Measurements from ENCODE around the gene MBD5.

MBD5 gene

DNA sequence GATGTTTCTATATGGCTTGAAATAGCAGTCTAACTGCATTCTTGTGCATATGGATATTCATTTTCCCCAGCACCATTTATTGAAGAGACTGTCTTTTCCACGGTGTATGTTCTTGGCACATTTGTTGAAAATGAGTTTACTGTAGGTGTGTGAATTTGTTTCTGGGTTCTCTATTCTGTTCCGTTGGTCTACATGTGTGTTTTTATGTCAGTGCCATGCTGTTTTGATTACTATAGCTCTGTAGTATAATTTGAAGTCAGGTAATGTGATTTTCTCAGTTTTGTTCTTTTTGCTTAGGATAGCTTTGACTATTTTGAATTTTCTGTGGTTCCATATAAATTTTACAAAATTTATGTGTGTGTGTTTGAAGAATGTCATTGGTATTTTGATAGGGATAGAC is 201.0 kb downstream of the MBD5 start:
- DNase-seq (ENCODE audit: low read depth), result no peak

DNA sequence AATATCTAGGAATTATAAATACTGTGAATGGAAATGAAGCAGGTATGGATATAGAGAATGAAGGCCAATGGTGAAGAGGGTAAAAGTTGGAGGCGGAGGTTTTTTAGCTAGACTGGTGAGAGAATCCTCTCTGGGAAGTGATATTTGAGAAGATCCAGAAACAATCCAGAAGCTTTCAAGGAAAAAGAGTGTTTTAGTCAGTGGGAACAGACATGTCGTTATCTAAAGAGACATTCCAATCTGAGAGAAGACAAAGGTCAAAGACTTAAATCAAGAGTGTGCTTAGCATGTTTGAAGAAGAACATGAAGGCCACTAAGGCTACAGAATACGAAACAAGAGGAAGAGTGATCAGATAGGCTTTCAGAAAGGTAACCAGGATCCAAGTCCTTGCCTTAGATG is 211.0 kb downstream of the MBD5 start:
- no peak for DNase-seq (ENCODE audit: low read depth)

DNA sequence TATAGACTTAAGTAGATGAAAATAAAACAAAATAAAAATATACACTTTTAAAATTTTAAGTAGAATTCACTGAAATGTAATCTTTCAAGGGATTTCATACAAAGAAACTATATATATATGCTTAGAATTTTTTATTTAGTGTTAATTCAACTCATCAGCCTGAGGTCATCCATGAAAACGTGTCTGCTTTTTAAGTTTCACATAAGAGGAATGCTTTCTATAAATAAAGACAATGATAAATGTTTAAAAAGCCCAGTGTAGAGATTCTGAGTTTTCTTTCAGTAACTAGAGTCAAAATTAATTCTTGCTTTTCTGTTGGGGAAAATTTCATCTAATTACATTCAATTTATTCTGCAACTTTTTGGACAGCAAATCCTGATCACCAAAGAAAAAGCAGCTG is 213.3 kb downstream of the MBD5 start:
- DNase-seq (ENCODE audit: low read depth), result no peak

DNA sequence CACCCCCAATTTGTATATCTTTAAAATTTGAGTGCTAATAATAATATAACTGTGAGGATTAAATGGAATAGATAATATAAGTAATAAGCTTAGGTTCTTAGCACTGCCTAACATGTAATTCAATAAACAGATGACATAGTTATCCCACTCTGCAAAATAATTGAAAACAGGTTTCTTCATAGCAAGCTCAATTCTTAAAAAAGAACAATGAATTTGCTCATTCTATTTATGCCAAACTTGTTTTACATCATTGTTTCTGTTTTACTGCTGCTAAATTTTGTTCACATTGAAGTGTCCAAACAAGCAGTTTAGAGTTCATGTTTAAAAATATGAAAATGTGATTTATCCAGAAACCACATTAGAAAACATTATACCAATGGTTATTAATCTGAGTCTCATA is 217.0 kb downstream of the MBD5 start:
- DNase-seq (ENCODE audit: low read depth), result no peak

DNA sequence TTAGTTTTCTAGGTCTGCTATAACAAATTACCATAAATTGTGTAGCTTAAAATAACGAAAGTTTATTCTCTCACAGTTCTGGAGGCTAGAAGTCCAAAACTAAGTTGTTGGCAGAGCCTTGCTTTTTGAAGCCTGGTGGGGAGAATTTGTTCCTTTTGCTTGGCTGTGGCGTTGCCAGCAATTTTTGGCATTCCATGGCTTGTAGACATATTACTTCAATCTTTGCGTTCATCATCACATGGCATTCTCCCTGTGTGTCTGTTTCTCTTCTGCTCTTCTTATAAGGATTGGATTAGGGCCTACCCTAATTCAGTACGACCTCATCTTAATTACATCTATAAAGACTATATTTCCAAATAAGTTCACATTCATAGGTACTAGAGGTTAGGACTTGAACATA is 217.7 kb downstream of the MBD5 start:
- DNase-seq (ENCODE audit: low read depth), result no peak

DNA sequence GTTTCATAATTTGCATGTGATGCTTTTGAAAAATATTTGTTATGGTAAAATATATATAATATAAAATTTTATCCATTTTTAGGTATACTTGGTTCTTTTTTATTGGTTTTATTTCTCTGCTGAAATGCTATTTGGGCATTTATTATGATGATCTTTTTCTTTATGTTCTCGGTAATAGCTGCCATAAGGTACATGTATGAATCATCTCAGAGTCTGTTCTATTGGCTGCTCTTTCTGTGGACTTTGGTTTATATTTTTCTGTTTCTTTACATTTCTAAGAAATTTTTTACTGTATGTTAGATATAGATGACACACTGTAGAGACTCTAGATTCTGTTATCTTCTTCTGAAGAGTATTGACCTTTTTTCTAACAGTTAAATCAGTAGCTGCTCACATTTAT is 219.9 kb downstream of the MBD5 start:
- no peak for DNase-seq (ENCODE audit: low read depth)

DNA sequence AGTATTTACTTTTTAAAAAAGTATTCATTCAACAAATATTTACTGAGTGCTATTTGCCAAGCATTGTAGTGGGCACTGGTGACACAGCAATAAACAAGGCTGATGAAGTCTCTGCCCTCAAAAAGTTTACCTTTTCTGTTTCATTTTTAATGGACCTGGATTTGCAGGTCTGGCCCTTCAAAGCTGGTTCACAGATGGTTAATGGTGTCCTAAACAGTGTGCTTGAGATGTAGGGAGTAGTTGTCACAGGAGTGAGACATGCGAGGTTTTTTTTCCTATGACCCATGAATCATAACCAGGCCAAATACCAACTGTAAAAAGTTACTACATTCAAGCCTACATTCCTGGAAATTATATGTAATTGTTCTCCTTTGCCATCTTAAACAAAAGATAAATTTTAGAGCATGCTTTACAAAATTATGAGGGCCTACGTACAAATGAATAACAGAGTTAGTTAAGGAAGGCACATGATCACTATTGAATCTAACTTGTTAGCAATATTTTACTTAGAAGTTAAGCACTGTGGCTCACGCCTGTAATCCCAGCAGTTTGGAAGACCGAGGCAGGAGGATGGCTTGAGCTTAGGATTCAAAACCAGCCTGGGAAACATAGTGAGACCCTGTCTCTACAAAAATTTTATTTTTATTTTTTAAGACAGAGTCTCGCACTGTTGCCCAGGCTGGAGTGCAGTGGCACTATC is 223.9 kb downstream of the MBD5 start:
- no peak for DNase-seq (ENCODE audit: low read depth)

DNA sequence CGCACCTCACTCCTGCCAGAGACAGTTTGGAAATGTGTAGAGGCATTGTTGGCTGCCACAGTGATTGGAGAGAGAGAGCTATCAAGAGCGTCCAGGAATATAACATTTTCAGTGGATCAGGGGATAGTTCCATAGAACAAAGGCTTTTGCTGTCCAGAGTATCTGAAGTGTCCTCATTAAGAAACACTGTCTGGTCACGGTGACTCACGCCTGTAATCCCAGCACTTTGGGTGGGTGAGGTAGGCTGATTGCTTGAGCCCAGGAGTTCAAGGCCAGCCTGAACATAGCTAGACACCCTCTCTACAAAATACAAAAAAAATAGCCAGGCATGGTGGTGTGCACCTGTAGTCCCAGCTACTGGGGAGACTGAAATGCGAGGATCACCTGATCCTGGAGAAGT is 231.1 kb downstream of the MBD5 start:
- DNase-seq (ENCODE audit: low read depth), result no peak

DNA sequence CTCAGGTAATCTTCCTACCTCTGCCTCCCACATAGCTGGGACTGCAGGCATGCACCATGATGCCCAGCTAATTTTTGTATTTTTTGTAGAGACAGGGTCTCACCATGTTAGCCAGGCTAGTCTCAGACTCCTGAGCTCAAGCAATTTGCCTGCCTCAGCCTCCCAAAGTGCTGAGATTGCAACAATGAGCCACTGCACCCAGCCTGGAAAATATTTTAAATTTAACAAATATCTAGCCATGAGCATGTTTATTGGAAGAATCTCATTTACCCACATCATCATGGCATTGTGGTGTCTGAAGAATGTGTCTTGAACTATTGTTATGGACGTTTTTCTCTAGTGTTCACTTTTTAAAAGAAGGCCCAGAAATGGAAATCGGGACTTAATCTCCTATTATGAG is 231.8 kb downstream of the MBD5 start:
- no peak for DNase-seq (ENCODE audit: low read depth)

DNA sequence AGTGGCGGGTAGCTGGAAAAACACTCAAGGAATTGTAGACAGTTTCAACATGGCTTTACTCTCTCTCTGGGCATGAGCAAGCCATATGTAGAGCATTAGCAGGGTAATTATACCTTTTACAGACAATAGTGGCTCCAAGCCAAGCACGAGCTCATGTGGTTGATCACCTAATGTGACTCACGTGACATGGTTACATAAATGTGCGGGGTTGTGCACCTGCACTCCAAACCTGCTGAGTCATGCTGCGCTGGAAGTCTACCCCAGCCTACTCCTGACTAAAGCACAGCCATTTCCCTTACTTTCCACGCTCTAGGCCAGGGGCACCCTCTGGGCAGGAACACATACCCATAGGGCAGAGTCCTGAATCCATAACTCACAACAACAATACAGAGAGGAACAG is 232.8 kb downstream of the MBD5 start:
- no peak for DNase-seq (ENCODE audit: low read depth)

DNA sequence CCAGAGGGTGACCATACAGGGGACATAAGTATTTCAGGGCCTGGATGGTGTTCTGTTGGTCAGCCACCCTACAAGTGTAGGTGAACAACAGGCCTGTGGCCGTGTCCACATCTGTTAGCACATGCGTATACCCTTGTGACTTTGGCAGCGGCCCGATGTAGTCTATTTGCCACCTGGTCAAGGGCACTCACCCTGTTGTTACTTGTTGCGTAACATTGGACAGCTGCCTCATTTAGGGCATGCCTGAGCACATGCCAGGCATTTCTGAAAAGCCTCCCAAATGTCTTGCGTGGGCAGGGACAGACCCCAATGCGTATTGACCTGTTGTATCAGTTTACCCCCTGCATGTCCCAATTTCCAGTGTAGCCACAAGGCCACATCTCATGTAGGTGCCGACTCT is 235.0 kb downstream of the MBD5 start:
- no peak for DNase-seq (ENCODE audit: low read depth)

DNA sequence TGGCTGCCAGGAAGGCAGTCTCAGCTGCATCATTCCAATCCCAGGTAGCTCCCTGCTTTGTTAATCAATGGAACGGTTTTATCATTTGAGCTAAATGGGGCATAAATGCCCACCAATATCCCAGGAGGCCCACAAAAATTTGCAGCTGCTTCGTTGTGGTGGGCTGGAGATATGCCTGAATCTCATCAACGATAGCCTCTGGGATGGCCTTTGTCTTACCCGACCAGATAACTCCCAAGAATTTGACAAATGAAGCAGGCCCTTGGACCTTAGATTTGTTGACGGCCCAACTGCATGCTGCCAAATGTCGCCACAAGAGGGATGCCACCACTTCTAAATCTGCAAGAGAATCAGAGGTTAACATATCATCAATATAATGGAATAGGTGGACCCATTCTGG is 236.4 kb downstream of the MBD5 start:
- no peak for DNase-seq (ENCODE audit: low read depth)

DNA sequence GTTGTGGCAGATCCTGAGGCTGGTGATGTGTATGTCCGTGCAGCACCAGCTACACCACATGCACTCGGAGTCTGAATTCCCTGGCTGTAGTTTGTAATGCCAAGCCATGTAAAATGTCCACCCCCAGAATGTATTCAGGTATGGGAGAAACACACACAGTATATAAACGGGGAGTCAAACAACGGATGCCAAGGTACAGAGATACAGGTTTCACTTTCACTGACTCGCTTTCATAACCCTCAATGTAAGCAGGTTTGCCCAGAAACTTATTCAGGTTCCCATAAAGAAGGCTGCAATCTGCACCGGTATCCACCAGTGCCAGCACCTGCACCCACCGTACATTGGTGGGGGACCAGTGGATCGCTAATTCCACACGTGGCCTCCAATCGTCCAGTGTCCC is 237.2 kb downstream of the MBD5 start:
- DNase-seq (ENCODE audit: low read depth), result no peak

DNA sequence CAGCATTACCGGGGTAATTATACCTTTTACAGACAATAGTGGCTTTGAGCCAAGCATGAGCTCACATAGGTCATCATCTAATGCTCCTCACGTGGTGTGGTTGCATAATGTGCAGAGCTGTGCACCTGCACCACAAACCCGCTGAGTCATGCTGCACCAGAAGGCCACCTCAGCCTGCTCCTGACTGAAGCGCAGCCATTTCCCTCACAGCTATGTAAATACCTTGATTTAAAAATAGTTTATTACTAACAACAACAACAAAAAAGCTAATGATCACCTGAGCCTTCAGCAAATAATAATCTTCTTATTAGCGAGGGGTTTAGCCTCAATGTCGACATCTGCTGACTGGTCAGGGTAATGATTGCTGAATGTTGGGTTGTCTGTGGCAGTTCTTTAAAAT is 238.8 kb downstream of the MBD5 start:
- no peak for DNase-seq (ENCODE audit: low read depth)

DNA sequence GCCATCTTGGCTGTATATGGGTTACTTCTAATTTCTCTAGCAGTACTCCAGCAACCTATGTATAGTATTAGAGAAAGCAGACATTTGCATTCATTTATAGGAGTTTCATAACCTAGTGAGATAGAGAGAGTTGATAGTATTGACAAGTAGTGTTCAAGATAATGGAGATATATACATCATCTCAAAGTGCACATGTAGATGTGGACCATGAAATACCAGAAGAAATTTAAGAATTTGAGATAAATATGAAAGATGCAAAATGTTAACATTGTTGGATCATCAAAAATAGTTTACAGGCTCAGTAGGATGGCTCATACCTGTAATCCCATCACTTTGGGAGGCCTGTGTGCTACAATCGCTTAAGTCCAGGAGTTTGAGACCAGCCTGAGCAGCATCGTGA is 243.0 kb downstream of the MBD5 start:
- no peak for DNase-seq (ENCODE audit: low read depth)

DNA sequence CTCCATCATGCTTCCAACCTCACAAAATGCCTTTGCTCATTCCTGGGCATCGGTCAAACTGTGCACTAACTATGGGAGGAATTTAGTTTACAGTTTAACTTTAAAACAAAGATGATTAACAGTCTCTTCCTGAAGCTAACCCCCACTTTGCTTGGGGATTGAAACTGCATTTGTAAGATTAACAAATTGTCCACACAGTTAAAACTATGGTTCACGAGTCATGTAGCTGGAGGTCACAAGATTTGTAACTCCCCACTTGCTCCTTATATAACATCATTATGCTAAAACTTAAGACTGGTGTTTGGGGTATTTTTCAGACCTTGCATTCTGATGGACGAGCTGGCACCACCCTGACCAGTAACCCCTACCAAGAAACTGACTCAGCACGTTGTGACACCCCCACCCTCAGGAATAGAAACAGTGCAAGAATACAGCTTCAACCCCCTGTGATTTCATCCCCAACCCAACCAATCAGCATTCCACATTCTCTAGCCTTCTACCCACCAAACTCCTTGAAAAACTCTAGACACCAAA is 252.3 kb downstream of the MBD5 start:
- no peak for DNase-seq (ENCODE audit: low read depth)

DNA sequence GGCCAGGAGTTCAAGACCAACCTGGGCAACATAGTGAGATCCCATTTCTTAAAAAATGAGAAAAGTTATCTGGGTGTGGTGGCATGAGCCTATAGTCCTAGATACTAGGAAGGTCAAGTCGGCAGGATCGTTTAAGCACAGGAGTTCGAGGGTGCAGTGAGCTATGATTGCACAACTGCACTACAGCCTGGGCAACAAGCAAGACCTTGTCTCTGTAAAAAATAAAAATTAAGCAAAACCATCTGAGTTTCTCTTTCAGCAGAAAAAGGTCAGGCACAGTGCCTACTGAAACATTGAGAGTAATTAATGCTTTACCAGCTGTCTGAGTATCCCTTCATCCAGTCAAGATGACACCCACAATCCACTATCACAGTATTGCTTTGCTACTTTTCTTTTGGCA is 258.3 kb downstream of the MBD5 start:
- DNase-seq (ENCODE audit: low read depth), result no peak

DNA sequence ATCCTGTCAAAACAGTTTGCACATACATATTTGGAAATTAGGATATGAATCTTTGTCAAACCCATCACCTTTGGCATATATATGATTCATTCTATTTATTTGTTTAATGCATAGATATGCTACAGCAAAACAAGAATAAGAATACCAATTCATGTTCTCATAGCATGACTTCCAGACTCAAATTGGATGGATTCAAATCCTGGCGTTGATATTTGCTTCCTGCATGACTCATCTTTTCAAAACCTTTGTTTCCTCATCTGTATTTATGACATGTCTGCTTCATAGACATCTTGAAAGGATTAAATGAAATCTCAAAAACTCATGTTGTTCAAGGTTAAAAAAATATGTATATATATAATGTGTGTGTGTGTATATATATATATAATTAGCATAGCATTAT is 261.3 kb downstream of the MBD5 start:
- DNase-seq (ENCODE audit: low read depth), result no peak

DNA sequence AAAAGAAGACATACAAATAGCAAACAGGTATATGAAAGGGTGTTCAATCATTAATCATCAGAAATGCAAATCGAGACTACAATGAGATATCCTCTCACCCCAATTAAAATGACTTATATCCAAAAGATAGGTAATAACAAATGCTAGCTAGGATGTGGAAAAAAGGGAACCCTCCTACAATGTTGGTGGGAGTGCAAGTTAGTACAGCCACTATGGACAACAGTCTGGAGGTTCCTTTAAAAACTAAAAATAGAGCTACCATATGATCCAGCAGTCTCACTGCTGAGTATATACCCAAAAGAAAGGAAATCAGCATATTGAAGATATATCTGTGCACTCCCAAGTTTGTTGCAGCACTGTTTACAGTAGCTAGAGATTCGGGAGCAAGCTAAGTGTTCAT is 271.5 kb downstream of the MBD5 start:
- DNase-seq (ENCODE audit: low read depth), result no peak

DNA sequence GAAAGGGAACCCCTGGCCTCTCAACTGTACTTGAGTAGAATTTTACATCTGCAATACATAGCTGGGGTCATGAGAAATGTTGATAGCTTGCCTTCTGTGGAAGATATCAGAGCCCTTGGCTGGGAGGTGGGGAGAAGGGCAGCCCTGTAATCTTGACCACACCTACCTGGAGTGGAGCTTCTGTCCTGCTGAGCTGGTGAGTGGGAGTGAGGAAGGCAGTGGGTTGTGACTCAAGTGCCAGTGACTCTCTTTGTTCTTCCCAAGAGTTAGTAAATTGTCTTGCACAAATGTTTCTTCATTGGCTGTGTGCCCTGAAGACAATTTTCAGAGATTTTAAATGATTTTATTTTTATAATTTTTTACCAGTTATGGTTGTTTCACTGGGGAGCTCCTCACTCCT is 277.3 kb downstream of the MBD5 start:
- no peak for DNase-seq (ENCODE audit: low read depth)

DNA sequence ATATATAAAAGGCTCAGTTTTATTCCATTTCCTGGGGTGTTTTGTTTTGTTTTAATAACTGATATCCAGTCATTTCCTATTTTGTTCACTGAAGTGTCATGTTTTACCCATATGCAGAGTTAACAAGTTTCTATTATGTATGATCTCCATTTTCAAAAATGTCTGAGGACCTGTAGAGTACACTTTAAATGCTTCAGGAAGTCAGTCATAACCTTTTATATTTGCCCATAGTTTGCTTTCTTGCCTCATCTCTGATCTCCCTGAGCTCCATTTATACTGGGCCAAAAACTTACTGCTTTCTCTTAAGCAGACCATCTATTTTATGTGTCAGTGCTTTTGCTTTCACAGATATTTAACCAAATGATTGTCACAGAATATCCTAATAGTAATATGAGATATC is 278.7 kb downstream of the MBD5 start:
- no peak for DNase-seq (ENCODE audit: low read depth)

DNA sequence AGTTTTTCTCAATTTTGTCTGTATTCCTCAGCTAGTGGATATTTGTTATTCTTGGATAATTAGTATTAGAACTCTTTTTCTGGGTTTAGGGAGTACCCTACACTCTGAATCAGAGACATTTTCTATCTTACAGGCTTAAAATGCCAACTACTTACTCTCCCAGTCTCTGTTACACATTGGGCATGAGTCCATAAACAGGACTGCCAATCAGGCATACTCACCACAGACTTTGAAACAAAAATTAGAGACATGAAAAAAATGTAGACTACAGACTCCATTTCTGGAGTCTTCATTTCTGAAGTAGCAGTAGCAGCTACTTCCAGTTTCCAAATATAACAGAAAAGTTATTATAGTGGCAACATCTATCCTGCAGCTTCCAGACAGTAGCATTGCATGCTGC is 279.7 kb downstream of the MBD5 start:
- DNase-seq (ENCODE audit: low read depth), result no peak

DNA sequence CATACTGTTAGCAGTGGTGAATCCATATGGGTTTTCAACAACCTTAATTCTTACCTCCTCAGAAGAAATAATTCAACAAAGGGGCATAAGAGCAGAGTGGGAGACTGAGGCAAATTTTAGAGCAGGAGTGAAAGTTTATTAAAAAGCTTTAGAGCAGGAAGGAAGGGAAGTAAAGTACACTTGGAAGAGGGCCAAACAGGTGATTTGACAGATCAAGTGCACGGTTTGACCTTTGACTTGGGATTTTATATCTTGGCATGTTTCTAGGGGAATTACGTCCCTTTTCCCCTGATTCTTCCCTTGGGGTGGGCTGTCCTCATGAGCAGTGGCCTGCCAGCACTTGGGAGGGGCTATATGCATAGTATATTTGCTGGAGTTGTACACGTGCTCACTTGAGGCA is 280.5 kb downstream of the MBD5 start:
- no peak for DNase-seq (ENCODE audit: low read depth)

DNA sequence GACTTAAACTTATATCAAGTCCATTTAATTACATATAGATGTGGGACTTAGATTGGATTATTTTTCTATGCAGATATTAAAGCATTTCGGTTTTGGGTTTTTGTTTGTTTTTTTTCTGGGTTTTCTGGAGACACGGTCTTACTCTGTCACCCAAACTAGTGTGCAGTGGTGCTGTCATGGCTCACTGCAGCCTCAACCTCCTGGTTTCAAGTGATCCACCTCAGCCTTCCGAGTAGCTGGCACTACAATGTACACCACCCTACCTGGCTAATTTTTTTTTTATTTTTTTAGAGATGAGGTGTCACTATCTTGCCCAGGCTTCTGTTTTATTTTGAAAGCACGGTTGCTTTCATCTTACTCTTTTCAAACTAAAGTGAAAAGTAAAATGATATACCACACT is 281.6 kb downstream of the MBD5 start:
- no peak for DNase-seq (ENCODE audit: low read depth)

DNA sequence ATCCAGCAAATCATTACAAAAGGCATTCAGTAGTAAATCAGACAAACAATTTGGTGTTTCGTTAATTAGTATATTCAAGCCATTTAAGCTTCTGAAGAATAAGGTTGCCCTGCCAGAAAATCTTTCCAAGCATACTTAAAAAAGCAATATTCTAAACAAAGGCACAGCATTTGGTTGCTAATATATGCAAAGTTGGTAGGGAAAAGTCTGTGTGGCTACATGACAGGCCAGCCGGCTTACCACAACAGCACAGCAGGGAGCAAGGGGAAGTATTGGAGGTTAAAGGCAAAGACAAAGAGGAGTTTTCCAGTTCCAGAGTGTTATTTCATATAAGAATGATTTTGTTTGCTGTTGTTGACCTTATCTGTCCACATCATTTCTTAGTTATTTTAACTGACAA is 282.3 kb downstream of the MBD5 start:
- DNase-seq (ENCODE audit: low read depth), result no peak
